CD14-positive monocyte (primary cell): ENCODE results near the gene PADI1. TPM values are rescaled to one million over a fixed set of nuclear protein-coding genes. Genes with fewer than 3 reads are reported as not detected.

Experiments
- DNase-seq, 3 donors: peaks; one replicate each; pipeline ENCODE4 v3.0.0-alpha.2; 2011 to 2022
- H2AFZ ChIP-seq: 2 replicates; pipeline ENCODE4 v1.6.0; 2012; ENCODE audit warnings: mild to moderate bottlenecking, low read depth, low read length, inconsistent platforms; ENCODE audit not compliant: insufficient read depth, poor library complexity, severe bottlenecking
- H3K27ac ChIP-seq, 2 donors: 1 replicate in 1 of 2; 2 replicates in 1 of 2; pipeline ENCODE4 v1.5.1; 2012 to 2013; ENCODE audit warnings: low read length in 2 of 2, control low read depth in 1 of 2, inconsistent platforms in 1 of 2, low read depth in 1 of 2, mild to moderate bottlenecking in 1 of 2
- H3K27me3 ChIP-seq, 2 donors: one replicate each; pipeline versions ENCODE4 v1.6.0 to v1.6.1; 2011 to 2013; ENCODE audit warnings: low read length in 2 of 2; ENCODE audit not compliant: control insufficient read depth in 2 of 2, insufficient read depth in 2 of 2
- H3K36me3 ChIP-seq, 2 donors: replicated peaks in 1 of 2; 1 replicate in 1 of 2; 2 replicates in 1 of 2; pipeline versions ENCODE4 v1.5.1 to v1.6.1; 2012 to 2013; ENCODE audit warnings: low read length in 2 of 2, control low read depth in 1 of 2, inconsistent platforms in 1 of 2, mild to moderate bottlenecking in 1 of 2; ENCODE audit not compliant: insufficient read depth in 2 of 2, control insufficient read depth in 1 of 2
- H3K4me1 ChIP-seq, 2 donors: 1 replicate in 1 of 2; 2 replicates in 1 of 2; pipeline versions ENCODE4 v1.5.1 to v1.6.1; 2012 to 2013; ENCODE audit warnings: low read length in 2 of 2, control low read depth in 1 of 2, inconsistent platforms in 1 of 2, mild to moderate bottlenecking in 1 of 2, moderate library complexity in 1 of 2; ENCODE audit not compliant: insufficient read depth in 2 of 2, control insufficient read depth in 1 of 2
- H3K4me2 ChIP-seq: replicated peaks from 2 replicates; pipeline ENCODE3; 2012; ENCODE audit warnings: low read length, moderate library complexity, mild to moderate bottlenecking; ENCODE audit not compliant: poor library complexity, severe bottlenecking; ENCODE audit errors: extremely low read depth
- H3K4me3 ChIP-seq, 3 experiments: fragments of 200-600 bp in 1 of 3; sonication (generic) in 1 of 3; replicated peaks in 1 of 3; 1 replicate in 2 of 3; 2 replicates in 1 of 3; pipeline ENCODE4 v1.5.1; 2011 to 2013; ENCODE audit warnings: low read length in 3 of 3, mild to moderate bottlenecking in 3 of 3, control low read depth in 2 of 3, low read depth in 2 of 3, inconsistent platforms in 1 of 3, moderate library complexity in 1 of 3
- H3K79me2 ChIP-seq: 2 replicates; pipeline ENCODE4 v1.6.0; 2012; ENCODE audit warnings: mild to moderate bottlenecking, control low read depth, inconsistent platforms, low read length, moderate library complexity; ENCODE audit not compliant: insufficient read depth
- H3K9ac ChIP-seq: 2 replicates; pipeline ENCODE4 v1.6.0; 2017; ENCODE audit warnings: low read length, mild to moderate bottlenecking; ENCODE audit not compliant: insufficient read depth, poor library complexity, severe bottlenecking
- H3K9me3 ChIP-seq, 2 donors: replicated peaks in 1 of 2; 1 replicate in 1 of 2; 2 replicates in 1 of 2; pipeline versions ENCODE4 v1.5.1 to v1.6.1; 2012 to 2013; ENCODE audit warnings: low read length in 2 of 2, control low read depth in 1 of 2; ENCODE audit not compliant: control insufficient read depth in 1 of 2, insufficient read depth in 1 of 2
- H4K20me1 ChIP-seq: 2 replicates; pipeline ENCODE4 v1.6.0; 2012; ENCODE audit warnings: mild to moderate bottlenecking, low read length, control low read depth, moderate library complexity; ENCODE audit not compliant: insufficient read depth
- H3K27ac Mint-ChIP-seq, 7 donors: one replicate each; pipeline ENCODE4 v1.8.0; 2020; ENCODE audit warnings: mild to moderate bottlenecking in 7 of 7, mixed read lengths in 7 of 7, moderate library complexity in 6 of 7, inconsistent platforms in 2 of 7
- H3K27me3 Mint-ChIP-seq, 3 donors: one replicate each; pipeline ENCODE4 v1.8.0; 2021 to 2022; ENCODE audit warnings: low read depth in 3 of 3, mild to moderate bottlenecking in 3 of 3, mixed read lengths in 3 of 3, moderate library complexity in 3 of 3, inconsistent platforms in 1 of 3
- H3K36me3 Mint-ChIP-seq, 2 donors: one replicate each; pipeline ENCODE4 v1.8.0; 2020; ENCODE audit warnings: mixed read lengths in 2 of 2, inconsistent platforms in 1 of 2, mild to moderate bottlenecking in 1 of 2
- H3K4me1 Mint-ChIP-seq: one replicate; pipeline ENCODE4 v1.8.0; 2020; ENCODE audit warnings: mild to moderate bottlenecking, mixed read lengths
- H3K4me3 Mint-ChIP-seq, 2 donors: one replicate each; pipeline ENCODE4 v1.8.0; 2020; ENCODE audit warnings: mild to moderate bottlenecking in 2 of 2, mixed read lengths in 2 of 2, moderate library complexity in 1 of 2
- H3K9me3 Mint-ChIP-seq, 7 donors: one replicate each; pipeline ENCODE4 v1.8.0; 2020 to 2022; ENCODE audit warnings: mixed read lengths in 7 of 7, mild to moderate bottlenecking in 6 of 7, moderate library complexity in 6 of 7, inconsistent platforms in 2 of 7
- CTCF ChIP-seq: fragments of 200-600 bp; IDR thresholded peaks from one replicate; pipeline ENCODE4 v1.8.0; 2022; ENCODE audit warnings: antibody characterized with exemption, mild to moderate bottlenecking
- WGBS: methylation state at CpG from one replicate; pipeline ENCODE4 v1.1.5; 2013; ENCODE audit warnings: missing lambda C conversion rate; ENCODE audit not compliant: insufficient coverage; 5-methylcytosine and 5-hydroxymethylcytosine counted together
- intact Hi-C, 2 donors: fragments of 100-400 bp; cut with micrococcal nuclease; formaldehyde crosslinking; loops; one replicate each; pipeline versions ENCODE4 v1.15.0 to v1.15.1; 2023
- polyA plus RNA-seq, 3 donors: library from polyadenylated mRNA; depleted of rRNA in 1 of 3; unstranded in 2 of 3; stranded (reverse) in 1 of 3; fragments of 300-500 nt in 2 of 3; fragments of >200 nt in 1 of 3; fragmentation: Illumina TruSeq in 2 of 3; gene quantifications; 1 replicate in 2 of 3; 2 replicates in 1 of 3; pipeline ENCODE4 v1.2.3, GENCODE V29; 2012 to 2021

PADI1 gene
- polyA plus RNA-seq, 3 donors: not detected

DNA sequence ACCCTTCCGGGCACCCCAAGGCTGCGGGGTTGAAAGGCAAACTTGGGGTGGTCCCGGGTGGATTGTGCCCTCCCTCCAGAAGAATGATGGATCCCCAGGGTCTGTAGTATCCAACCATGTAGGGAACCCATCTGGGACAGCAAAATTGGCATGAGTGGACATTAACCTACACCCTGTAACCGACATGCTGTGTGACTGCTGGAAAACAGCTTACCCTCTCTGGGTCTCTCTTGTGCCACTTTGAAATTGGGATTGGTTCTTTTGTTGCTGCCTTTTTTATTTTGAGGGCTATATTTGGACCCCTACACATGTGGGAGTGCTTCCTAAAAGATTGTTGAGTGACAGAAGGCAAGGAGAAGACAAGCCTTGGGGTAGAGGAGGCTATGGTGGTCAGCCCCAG, 19.5 kb downstream of the PADI1 start:
- Mint-ChIP-seq H3K27ac (no peak overlapping the region), H3K36me3 (no peaks in the 10 kb centered on the region)

GRCh38 chr1:17225140-17225539, 20.2 kb downstream of the PADI1 start:
- Histone ChIP-seq H2AFZ (no peak overlapping the region), H3K4me2 (no peak overlapping the region), H3K4me1 (no peaks in the 10 kb centered on the region), H3K27ac (no peak overlapping the region), H4K20me1 (no peaks in the 10 kb centered on the region), H3K36me3 (no peaks in the 10 kb centered on the region), H3K4me3 (no peak overlapping the region), H3K27me3 (no peaks in the 10 kb centered on the region), H3K9ac (no peak overlapping the region), H3K79me2 (no peaks in the 10 kb centered on the region), H3K9me3 (no peaks in the 10 kb centered on the region)
- TF ChIP-seq CTCF: no peak
- Mint-ChIP-seq H3K27ac (no peak overlapping the region), H3K27me3 (peaks cover 3 to 8% (median 6%) of the 10 kb centered on the region in 3 donors), H3K4me3 (no peak overlapping the region), H3K36me3 (no peaks in the 10 kb centered on the region), H3K4me1 (no peaks in the 10 kb centered on the region), H3K9me3 (no peaks in the 10 kb centered on the region)
- no peak for DNase-seq
- intact Hi-C loops: no loop called here
- 98% methylated on average over 5 of the region's 6 CpGs for WGBS

More for the DNA sequence above, 19.5 kb downstream of the PADI1 start:
- no peaks in the 10 kb centered on the region for H3K9me3 ChIP-seq
- H3K36me3 ChIP-seq: no peaks in the 10 kb centered on the region
- no peak overlapping the region for H3K4me3 Mint-ChIP-seq
- no peaks in the 10 kb centered on the region for H3K4me1 Mint-ChIP-seq
- H3K79me2 ChIP-seq: no peaks in the 10 kb centered on the region
- H3K4me2 ChIP-seq: no peak overlapping the region
- no peak overlapping the region for H3K27ac ChIP-seq
- H2AFZ ChIP-seq: no peak overlapping the region
- no peaks in the 10 kb centered on the region for H3K27me3 ChIP-seq
- no peak for DNase-seq
- TF ChIP-seq CTCF: no peak
- intact Hi-C loops: no loop called here
- WGBS: 94% methylated on average over 3 of the region's 4 CpGs
- no peaks in the 10 kb centered on the region for H3K9me3 Mint-ChIP-seq
- H3K27me3 Mint-ChIP-seq: peaks cover 3 to 8% (median 6%) of the 10 kb centered on the region in 3 donors
- no peak overlapping the region for H3K9ac ChIP-seq
- H4K20me1 ChIP-seq: no peaks in the 10 kb centered on the region
- no peak overlapping the region for H3K4me3 ChIP-seq
- no peaks in the 10 kb centered on the region for H3K4me1 ChIP-seq
